H1 (cell line): ENCODE results near the gene RGS9BP. TPM values are rescaled to one million over a fixed set of nuclear protein-coding genes. Genes with fewer than 3 reads are reported as not detected.

Source experiments
- CTCF ChIA-PET: fragments of 300-600 bp; sonication (Branson Sonifier 250); formaldehyde crosslinking; loops from one replicate; lab custom pipeline; 2021; ENCODE audit not compliant: partially characterized antibody; lab: Charles Lee
- POLR2A ChIA-PET: fragments of 300-600 bp; sonication (Branson Sonifier 250); formaldehyde crosslinking; loops from one replicate; lab custom pipeline; 2021; ENCODE audit warnings: inconsistent platforms; ENCODE audit not compliant: partially characterized antibody; lab: Charles Lee
- DNase-seq, 2 experiments: peaks; one replicate each; pipeline versions ENCODE4 v3.0.0 to v3.0.0-alpha.2; 2010 to 2022; ENCODE audit warnings: low spot score in 2 of 2, low read depth in 1 of 2, mixed read lengths in 1 of 2
- FAIRE-seq: peaks from 2 replicates; lab custom pipeline; 2011; peaks lifted over from hg19 to GRCh38; lab: Jason Lieb, UNC
- H2AFZ ChIP-seq: 2 replicates; pipeline ENCODE4 v1.8.1; 2012; ENCODE audit warnings: low read length, inconsistent platforms
- H2AK5ac ChIP-seq: 2 replicates; pipeline ENCODE4 v1.6.1; 2013; ENCODE audit warnings: low read depth, low read length
- H2BK120ac ChIP-seq: replicated peaks from 2 replicates; pipeline ENCODE3; 2013; ENCODE audit warnings: low read depth, low read length, inconsistent platforms
- H2BK12ac ChIP-seq: 2 replicates; pipeline ENCODE4 v1.6.1; 2013; ENCODE audit warnings: low read depth, low read length
- H2BK15ac ChIP-seq: 2 replicates; pipeline ENCODE4 v1.6.1; 2013; ENCODE audit warnings: low read length
- H2BK20ac ChIP-seq: 2 replicates; pipeline ENCODE4 v1.6.1; 2013; ENCODE audit warnings: low read length
- H2BK5ac ChIP-seq: 2 replicates; pipeline ENCODE4 v1.6.1; 2013; ENCODE audit warnings: low read depth, low read length
- H3K14ac ChIP-seq: 2 replicates; pipeline ENCODE4 v1.6.1; 2013; ENCODE audit warnings: inconsistent platforms; ENCODE audit not compliant: insufficient read length
- H3K18ac ChIP-seq: 2 replicates; pipeline ENCODE4 v1.6.1; 2013; ENCODE audit warnings: low read length; ENCODE audit errors: extremely low read depth
- H3K23ac ChIP-seq: 2 replicates; pipeline ENCODE4 v1.6.1; 2013; ENCODE audit warnings: inconsistent platforms; ENCODE audit not compliant: insufficient read length
- H3K23me2 ChIP-seq: 2 replicates; pipeline ENCODE4 v1.6.1; 2013; ENCODE audit warnings: low read depth, low read length
- H3K27ac ChIP-seq: 2 replicates; pipeline ENCODE4 v1.6.1; 2011; ENCODE audit warnings: low read depth, low read length, inconsistent platforms
- H3K27me3 ChIP-seq, 4 experiments: replicated peaks in 1 of 4; 1 replicate in 1 of 4; 2 replicates in 3 of 4; pipeline versions ENCODE4 v1.6.1 to v1.8.1; 2011 to 2013; ENCODE audit warnings: low read length in 3 of 4, mild to moderate bottlenecking in 3 of 4, inconsistent platforms in 2 of 4, mixed read lengths in 2 of 4, moderate library complexity in 1 of 4; ENCODE audit not compliant: control insufficient read depth in 3 of 4, insufficient read depth in 3 of 4; ENCODE audit errors: extremely low read depth in 1 of 4
- H3K36me3 ChIP-seq, 4 experiments: 2 replicates each; pipeline versions ENCODE4 v1.6.1 to v1.8.1; 2011 to 2013; ENCODE audit warnings: mild to moderate bottlenecking in 4 of 4, low read length in 3 of 4, moderate library complexity in 2 of 4, control low read depth in 1 of 4, inconsistent platforms in 1 of 4; ENCODE audit not compliant: insufficient read depth in 4 of 4, control insufficient read depth in 2 of 4
- H3K4ac ChIP-seq: replicated peaks from 2 replicates; pipeline ENCODE3; 2013; ENCODE audit warnings: low read length, low read depth, mixed read lengths, inconsistent platforms; ENCODE audit not compliant: insufficient read length
- H3K4me1 ChIP-seq, 4 experiments: replicated peaks in 1 of 4; 1 replicate in 1 of 4; 2 replicates in 3 of 4; pipeline versions ENCODE4 v1.6.1 to v1.8.1; 2011 to 2013; ENCODE audit warnings: low read length in 3 of 4, inconsistent platforms in 2 of 4, mixed read lengths in 1 of 4; ENCODE audit not compliant: insufficient read depth in 4 of 4, control insufficient read depth in 3 of 4
- H3K4me2 ChIP-seq, 2 experiments: 2 replicates each; pipeline versions ENCODE4 v1.6.1 to v1.8.1; 2011 to 2013; ENCODE audit warnings: low read depth in 2 of 2, low read length in 2 of 2, control low read depth in 1 of 2, inconsistent platforms in 1 of 2, mild to moderate bottlenecking in 1 of 2; ENCODE audit not compliant: insufficient read depth in 1 of 2
- H3K4me3 ChIP-seq, 4 experiments: fragments of 200-600, 300-600 bp in 1 of 4; sonication (generic), shearing (Covaris generic), sonication (Bioruptor Twin) in 1 of 4; 2 replicates each; pipeline versions ENCODE4 v1.5.1 to v1.8.1; 2011 to 2016; ENCODE audit warnings: low read length in 4 of 4, low read depth in 3 of 4, control low read depth in 2 of 4, inconsistent platforms in 2 of 4, mild to moderate bottlenecking in 2 of 4, mixed read lengths in 1 of 4, moderate library complexity in 1 of 4; ENCODE audit not compliant: insufficient read depth in 2 of 4; ENCODE audit errors: extremely low read depth in 1 of 4
- H3K56ac ChIP-seq: replicated peaks from 2 replicates; pipeline ENCODE3; 2013; ENCODE audit warnings: low read depth, mild to moderate bottlenecking, mixed read lengths, low read length, inconsistent platforms; ENCODE audit not compliant: insufficient read length
- H3K79me1 ChIP-seq: 2 replicates; pipeline ENCODE4 v1.6.1; 2013; ENCODE audit warnings: low read depth, low read length, control low read depth
- H3K79me2 ChIP-seq, 2 experiments: 2 replicates each; pipeline versions ENCODE4 v1.6.1 to v1.8.1; 2012 to 2013; ENCODE audit warnings: low read length in 2 of 2, mild to moderate bottlenecking in 2 of 2, inconsistent platforms in 1 of 2; ENCODE audit not compliant: insufficient read depth in 2 of 2, control insufficient read depth in 1 of 2
- H3K9ac ChIP-seq, 4 experiments: replicated peaks in 1 of 4; 1 replicate in 1 of 4; 2 replicates in 3 of 4; pipeline versions ENCODE4 v1.6.1 to v1.8.1; 2011 to 2013; ENCODE audit warnings: low read depth in 3 of 4, low read length in 3 of 4, control low read depth in 2 of 4, mild to moderate bottlenecking in 2 of 4, moderate library complexity in 2 of 4, inconsistent platforms in 1 of 4; ENCODE audit errors: extremely low read depth in 1 of 4
- H3K9me3 ChIP-seq, 2 experiments: 2 replicates each; pipeline versions ENCODE4 v1.6.1 to v1.8.1; 2012 to 2013; ENCODE audit warnings: mild to moderate bottlenecking in 2 of 2, moderate library complexity in 2 of 2, control low read depth in 1 of 2, inconsistent platforms in 1 of 2, low read depth in 1 of 2, low read length in 1 of 2, mixed read lengths in 1 of 2; ENCODE audit not compliant: insufficient read depth in 2 of 2
- H4K20me1 ChIP-seq, 2 experiments: replicated peaks in 1 of 2; 2 replicates each; pipeline versions ENCODE3 to v1.8.1; 2011 to 2013; ENCODE audit warnings: inconsistent platforms in 2 of 2, low read length in 2 of 2, mild to moderate bottlenecking in 1 of 2; ENCODE audit not compliant: insufficient read depth in 2 of 2, control insufficient read depth in 1 of 2
- H4K5ac ChIP-seq: 2 replicates; pipeline ENCODE4 v1.6.1; 2013; ENCODE audit warnings: low read length, low read depth, mixed read lengths, inconsistent platforms; ENCODE audit not compliant: insufficient read length
- H4K8ac ChIP-seq: 2 replicates; pipeline ENCODE4 v1.8.0; 2013; ENCODE audit warnings: mild to moderate bottlenecking, moderate library complexity, low read length, inconsistent platforms; ENCODE audit not compliant: insufficient read depth; ENCODE audit errors: extremely low read depth
- H4K91ac ChIP-seq: replicated peaks from 2 replicates; pipeline ENCODE3; 2013; ENCODE audit warnings: low read length, mixed read lengths, inconsistent platforms; ENCODE audit not compliant: insufficient read length
- BACH1 ChIP-seq: IDR thresholded peaks from 2 replicates; pipeline ENCODE4 v1.6.1; 2012; ENCODE audit warnings: low read length, improper control_type of control experiment
- CBX5 ChIP-seq: fragments of 300-800, 300-1000 bp; sonication (generic); IDR thresholded peaks from 2 replicates; pipeline ENCODE4 v1.7.1; 2016; ENCODE audit warnings: antibody characterized with exemption, low read length, low read depth
- CBX8 ChIP-seq: fragments of 300-800, 300-1000 bp; sonication (generic); IDR thresholded peaks from 2 replicates; pipeline ENCODE4 v1.7.1; 2016; ENCODE audit warnings: low read depth, low read length, borderline replicate concordance
- CHD1 ChIP-seq: IDR thresholded peaks from 2 replicates; pipeline ENCODE4 v1.6.1; 2012; ENCODE audit warnings: low read depth, low read length, improper control_type of control experiment
- FOSL1 ChIP-seq: IDR thresholded peaks from 2 replicates; pipeline ENCODE4 v1.6.1; 2011; ENCODE audit warnings: mild to moderate bottlenecking, low read depth, low read length, moderate library complexity; ENCODE audit not compliant: insufficient read depth
- HDAC6 ChIP-seq: IDR thresholded peaks from one replicate; pipeline ENCODE4 v1.7.1; 2012; ENCODE audit warnings: low read depth, mild to moderate bottlenecking, inconsistent platforms, low read length, moderate library complexity
- KDM4A ChIP-seq: IDR thresholded peaks from one replicate; pipeline ENCODE4 v1.7.1; 2012; ENCODE audit warnings: low read depth, mild to moderate bottlenecking, moderate library complexity, low read length, inconsistent platforms; ENCODE audit not compliant: severe bottlenecking
- MAFK ChIP-seq: IDR thresholded peaks from 2 replicates; pipeline ENCODE4 v1.6.1; 2012; ENCODE audit warnings: low read depth, mild to moderate bottlenecking, improper control_type of control experiment, low read length
- PHF8 ChIP-seq: fragments of 200-600 bp; sonication (generic); conservative IDR thresholded peaks from 2 replicates; pipeline ENCODE4 v1.7.1; 2012; ENCODE audit warnings: low read depth, mild to moderate bottlenecking, inconsistent platforms, low read length, moderate library complexity
- POLR2AphosphoS5 ChIP-seq: IDR thresholded peaks from 2 replicates; pipeline ENCODE4 v1.6.1; 2011; ENCODE audit warnings: low read depth, low read length
- RBBP5 ChIP-seq: IDR thresholded peaks from 2 replicates; pipeline ENCODE4 v1.7.1; 2012; ENCODE audit warnings: low read depth, mild to moderate bottlenecking, inconsistent platforms, low read length, moderate library complexity, borderline replicate concordance
- RFX5 ChIP-seq: IDR thresholded peaks from 2 replicates; pipeline ENCODE4 v1.6.1; 2011; ENCODE audit warnings: low read depth, low read length, improper control_type of control experiment, borderline replicate concordance
- SP2 ChIP-seq: IDR thresholded peaks from 2 replicates; pipeline ENCODE4 v1.6.1; 2012; ENCODE audit warnings: mild to moderate bottlenecking, low read length, inconsistent platforms
- SUZ12 ChIP-seq: fragments of 200-600 bp; sonication (generic); IDR thresholded peaks from 2 replicates; pipeline ENCODE4 v1.6.1; 2012; ENCODE audit warnings: mild to moderate bottlenecking, inconsistent platforms, low read length, moderate library complexity, mixed read lengths
- TAF7 ChIP-seq: optimal IDR thresholded peaks from 2 replicates; pipeline ENCODE3; 2011; ENCODE audit warnings: low read depth, mild to moderate bottlenecking, inconsistent platforms, low read length, moderate library complexity, borderline replicate concordance
- TBP ChIP-seq: IDR thresholded peaks from 2 replicates; pipeline ENCODE4 v1.6.1; 2011; ENCODE audit warnings: low read depth, low read length, improper control_type of control experiment
- WGBS, 2 experiments: shearing (Covaris generic) in 1 of 2; methylation state at CpG; one replicate each; pipeline versions ENCODE4 v1.1.6 to v1.1.7; 2013 to 2015; ENCODE audit warnings: low lambda C conversion rate in 2 of 2, mixed read lengths in 2 of 2, inconsistent platforms in 1 of 2, low coverage in 1 of 2, missing lambda C conversion rate in 1 of 2; ENCODE audit not compliant: insufficient replicate concordance in 2 of 2, insufficient coverage in 1 of 2, insufficient read length in 1 of 2; ENCODE audit errors: extremely low coverage in 1 of 2, missing lambda C conversion rate in 1 of 2; 5-methylcytosine and 5-hydroxymethylcytosine counted together
- polyA plus RNA-seq, 7 experiments: library from polyadenylated mRNA; depleted of rRNA in 3 of 7; stranded (reverse) in 5 of 7; unstranded in 2 of 7; fragments of >200 nt in 5 of 7; fragments of 200-250 nt in 2 of 7; gene quantifications; 1 replicate in 5 of 7; 2 replicates in 1 of 7; 4 replicates in 1 of 7; pipeline versions ENCODE4 v1.2.1 to v1.2.3, GENCODE V29; 2011 to 2013; ENCODE audit warnings: missing spikeins in 2 of 7, mixed read lengths in 2 of 7
- total RNA-seq: library from RNA; stranded (reverse); fragmentation: NEBNext Ultra II Directional; extraction: Animal tissue kit (Norgen Biotek cat#: 25700); gene quantifications from 2 replicates; pipeline ENCODE4 v1.2.1, GENCODE V29; 2021

Gene RGS9BP
- total and polyA plus RNA-seq, 2 of the 8 experiments (the other 6 are each of a cell fraction or from before 2014, with no cell fraction given), result 0.11 to 0.26 TPM

GRCh38 chr19:32702010-32702409, 26.4 kb downstream of the RGS9BP start:
- no peak overlapping the region for H3K14ac ChIP-seq
- H4K20me1 ChIP-seq, result peaks cover 0 to 2% of the 10 kb centered on the region in 2 experiments
- ChIA-PET CTCF (no interaction called here), POLR2A (no interaction called here)
- no peak overlapping the region for H3K18ac ChIP-seq
- H2BK12ac ChIP-seq, result no peak overlapping the region
- H2AFZ ChIP-seq, result no peak overlapping the region
- no peak overlapping the region for H4K5ac ChIP-seq
- H3K4me1 ChIP-seq, result no peaks in the 10 kb centered on the region; a peak in 1 of 7 replicates
- DNase-seq (no peak), FAIRE-seq (no peak)
- H3K79me1 ChIP-seq, result no peaks in the 10 kb centered on the region; the same call in 1 of the 2 replicates
- H2BK5ac ChIP-seq, result no peak overlapping the region
- no peak overlapping the region for H3K9ac ChIP-seq
- no peaks in the 10 kb centered on the region for H3K79me2 ChIP-seq
- no peak overlapping the region for H3K56ac ChIP-seq
- no peaks in the 10 kb centered on the region for H3K23me2 ChIP-seq
- H3K4me2 ChIP-seq, result no peak overlapping the region
- H3K27me3 ChIP-seq, result no peaks in the 10 kb centered on the region
- H2AK5ac ChIP-seq, result no peak overlapping the region
- no peak overlapping the region for H2BK20ac ChIP-seq
- no peak overlapping the region for H3K23ac ChIP-seq
- no peak overlapping the region for H3K4ac ChIP-seq
- H3K9me3 ChIP-seq, result 0 out of 4 replicates have a peak, but pooled peaks cover 5 to 8% of the 10 kb centered on the region in 2 experiments
- no peaks in the 10 kb centered on the region for H3K36me3 ChIP-seq
- H3K4me3 ChIP-seq, result no peak overlapping the region
- no peak overlapping the region for H3K27ac ChIP-seq
- H4K8ac ChIP-seq, result no peak overlapping the region
- no peak overlapping the region for H2BK120ac ChIP-seq
- WGBS, 2 experiments, result 88% methylated on average over 5 of the region's 5 CpGs; no CpG with 5 or more reads in 1 of the 2 experiments
- H4K91ac ChIP-seq, result no peak overlapping the region
- no peak overlapping the region for H2BK15ac ChIP-seq
- TF ChIP-seq RFX5 (no peak), PHF8 (no peak), KDM4A (no peak), SUZ12 (no peak), SP2 (no peak), RBBP5 (no peak), BACH1 (no peak), POLR2AphosphoS5 (no peak), TAF7 (no peak), HDAC6 (no peak), TBP (no peak), CHD1 (no peak), MAFK (no peak), CBX8 (no peak), FOSL1 (no peak), CBX5 (no peak)
